HepG2 (cell line): ENCODE measurements around the gene PHB1. TPM values are rescaled to one million over a fixed set of nuclear protein-coding genes. Genes with fewer than 3 reads are reported as not detected.

ENCODE experiments used
- FOXK2 ChIP-seq: fragments of 450-650 bp; IDR thresholded peaks from 2 replicates; pipeline ENCODE4 v1.6.1; 2016
- HMG20B ChIP-seq: conservative IDR thresholded peaks from 2 replicates; pipeline ENCODE4 v1.6.1; 2016; ENCODE audit warnings: missing genetic modification reagents, missing compliant biosample characterization
- HNRNPH1 ChIP-seq: fragments of 200-400 bp; formaldehyde crosslinking; optimal IDR thresholded peaks from 2 replicates; pipeline ENCODE3; 2017; ENCODE audit warnings: mild to moderate bottlenecking, low read depth, low read length
- MBD4 ChIP-seq: IDR thresholded peaks from 2 replicates; pipeline ENCODE4 v1.6.1; 2012; ENCODE audit warnings: low read length, inconsistent platforms, borderline replicate concordance
- MEF2D ChIP-seq: sonication (generic); formaldehyde crosslinking; IDR thresholded peaks from 2 replicates; pipeline ENCODE4 v1.5.1; 2020; ENCODE audit warnings: mild to moderate bottlenecking, missing genetic modification reagents
- MEIS1 ChIP-seq: sonication (generic); formaldehyde crosslinking; IDR thresholded peaks from 2 replicates; pipeline ENCODE4 v1.9.0; 2021; ENCODE audit warnings: mild to moderate bottlenecking, missing genetic modification reagents, moderate library complexity, borderline replicate concordance
- MYC ChIP-seq: sonication (generic); formaldehyde crosslinking; IDR thresholded peaks from 2 replicates; pipeline ENCODE4 v1.9.0; 2021; ENCODE audit warnings: missing genetic modification reagents, borderline replicate concordance
- NR2F1 ChIP-seq, 2 experiments: fragments of 450-650 bp in 1 of 2; formaldehyde crosslinking in 1 of 2; IDR thresholded peaks; 2 replicates each; pipeline versions ENCODE4 v1.5.0 to v1.6.1; 2016 to 2020; ENCODE audit warnings: mild to moderate bottlenecking in 1 of 2, missing compliant biosample characterization in 1 of 2, missing genetic modification reagents in 1 of 2, moderate library complexity in 1 of 2
- NR2F2 ChIP-seq: IDR thresholded peaks from 2 replicates; pipeline ENCODE4 v1.6.1; 2012; ENCODE audit warnings: low read depth, inconsistent platforms, borderline replicate concordance
- NR2F6 ChIP-seq, 2 experiments: IDR thresholded peaks; 2 replicates each; pipeline ENCODE4 v1.6.1; 2016; ENCODE audit warnings: antibody characterized with exemption in 1 of 2, mild to moderate bottlenecking in 1 of 2
- POLR2AphosphoS2 ChIP-seq: IDR thresholded peaks from 2 replicates; pipeline ENCODE4 v1.6.1; 2011; ENCODE audit warnings: low read depth, low read length, improper control_type of control experiment
- RBFOX2 ChIP-seq: fragments of 200-400 bp; formaldehyde crosslinking; IDR thresholded peaks from 2 replicates; pipeline ENCODE4 v1.6.1; 2017; ENCODE audit warnings: low read depth, mild to moderate bottlenecking, low read length
- SNRNP70 ChIP-seq: fragments of 200-400 bp; formaldehyde crosslinking; IDR thresholded peaks from 2 replicates; pipeline ENCODE4 v1.6.1; 2017; ENCODE audit warnings: mild to moderate bottlenecking, low read depth, low read length, moderate library complexity
- TEAD3 ChIP-seq: optimal IDR thresholded peaks from 2 replicates; pipeline ENCODE3; 2016; ENCODE audit warnings: borderline replicate concordance
- XBP1 ChIP-seq: sonication (generic); formaldehyde crosslinking; IDR thresholded peaks from 2 replicates; pipeline ENCODE4 v1.5.0; 2020; ENCODE audit warnings: missing genetic modification reagents
- XRCC5 ChIP-seq: fragments of 200-400 bp; formaldehyde crosslinking; optimal IDR thresholded peaks from 2 replicates; pipeline ENCODE3; 2017; ENCODE audit warnings: mild to moderate bottlenecking, low read length
- YY1 ChIP-seq: IDR thresholded peaks from 2 replicates; pipeline ENCODE4 v1.6.1; 2011; ENCODE audit warnings: low read length, low read depth, moderate library complexity, mild to moderate bottlenecking; ENCODE audit not compliant: insufficient read depth, insufficient replicate concordance
- ZBTB1 ChIP-seq: sonication (generic); formaldehyde crosslinking; IDR thresholded peaks from 2 replicates; pipeline ENCODE4 v1.4.0; 2020; ENCODE audit warnings: missing genetic modification reagents, borderline replicate concordance
- ZBTB7A ChIP-seq: sonication (generic); formaldehyde crosslinking; IDR thresholded peaks from 2 replicates; pipeline ENCODE4 v1.8.0; 2022; ENCODE audit warnings: mild to moderate bottlenecking, missing genetic modification reagents
- ZKSCAN1 ChIP-seq: fragments of 150-350 bp; IDR thresholded peaks from 2 replicates; pipeline ENCODE4 v1.6.1; 2014; ENCODE audit warnings: low read length
- ZNF121 ChIP-seq: sonication (generic); formaldehyde crosslinking; IDR thresholded peaks from 2 replicates; pipeline ENCODE4 v1.5.0; 2020; ENCODE audit warnings: mild to moderate bottlenecking, missing genetic modification reagents
- ZNF230 ChIP-seq: sonication (generic); formaldehyde crosslinking; IDR thresholded peaks from 2 replicates; pipeline ENCODE4 v1.4.0; 2020; ENCODE audit warnings: mild to moderate bottlenecking, missing genetic modification reagents
- ZNF496 ChIP-seq: sonication (generic); formaldehyde crosslinking; IDR thresholded peaks from 2 replicates; pipeline ENCODE4 v1.8.1; 2023; ENCODE audit warnings: mild to moderate bottlenecking, moderate library complexity, missing genetic modification reagents; ENCODE audit not compliant: insufficient replicate concordance
- ZNF672 ChIP-seq: sonication (generic); formaldehyde crosslinking; IDR thresholded peaks from 2 replicates; pipeline ENCODE4 v1.8.1; 2022; ENCODE audit warnings: missing genetic modification reagents
- ZNF780A ChIP-seq: sonication (generic); formaldehyde crosslinking; IDR thresholded peaks from 2 replicates; pipeline ENCODE4 v1.8.0; 2022; ENCODE audit warnings: mild to moderate bottlenecking, missing genetic modification reagents, moderate library complexity
- polyA plus RNA-seq, 8 experiments: library from polyadenylated mRNA; depleted of rRNA in 3 of 8; stranded (reverse) in 7 of 8; unstranded in 1 of 8; fragments of >200 nt; fragmentation: Illumina TruSeq in 4 of 8; extraction: Trizol in 4 of 8; gene quantifications; 2 replicates each; pipeline versions ENCODE4 v1.2.1 to v1.2.3, GENCODE V29; 2011 to 2016; ENCODE audit warnings: low read depth in 4 of 8, missing spikeins in 1 of 8, mixed read lengths in 1 of 8; ENCODE audit not compliant: insufficient read depth in 1 of 8
- total RNA-seq, 5 experiments: library from RNA; depleted of rRNA; stranded (reverse); fragments of >200 nt; fragmentation: Illumina TruSeq; extraction: Trizol; gene quantifications; 2 replicates each; pipeline ENCODE4 v1.2.3, GENCODE V29; 2016; ENCODE audit warnings: low read depth in 1 of 5
- TF ChIP-seq, protein P1 (sequence below): sonication (generic); formaldehyde crosslinking; IDR thresholded peaks from 2 replicates; pipeline ENCODE4 v1.4.0; 2020; ENCODE audit warnings: mild to moderate bottlenecking, missing genetic modification reagents
- TF ChIP-seq, protein P2 (sequence below): sonication (generic); formaldehyde crosslinking; IDR thresholded peaks from 2 replicates; pipeline ENCODE4 v1.4.0; 2020; ENCODE audit warnings: missing genetic modification reagents

The PHB1 gene
- total and polyA plus RNA-seq, 2 of the 13 experiments (the other 11 are each of a cell fraction or from before 2014, with no cell fraction given) = 515 to 688 TPM

- no peak for TF ChIP-seq ZNF121 (CRISPR knock-in tag)
- peak; percentile 57 for TF ChIP-seq FOXK2
- peak; percentile 64; the same call in 1 of the 2 replicates for TF ChIP-seq MEF2D (CRISPR knock-in tag)
- TF ChIP-seq ZNF496 (CRISPR knock-in tag) = no peak
- TF ChIP-seq, protein P1, sequence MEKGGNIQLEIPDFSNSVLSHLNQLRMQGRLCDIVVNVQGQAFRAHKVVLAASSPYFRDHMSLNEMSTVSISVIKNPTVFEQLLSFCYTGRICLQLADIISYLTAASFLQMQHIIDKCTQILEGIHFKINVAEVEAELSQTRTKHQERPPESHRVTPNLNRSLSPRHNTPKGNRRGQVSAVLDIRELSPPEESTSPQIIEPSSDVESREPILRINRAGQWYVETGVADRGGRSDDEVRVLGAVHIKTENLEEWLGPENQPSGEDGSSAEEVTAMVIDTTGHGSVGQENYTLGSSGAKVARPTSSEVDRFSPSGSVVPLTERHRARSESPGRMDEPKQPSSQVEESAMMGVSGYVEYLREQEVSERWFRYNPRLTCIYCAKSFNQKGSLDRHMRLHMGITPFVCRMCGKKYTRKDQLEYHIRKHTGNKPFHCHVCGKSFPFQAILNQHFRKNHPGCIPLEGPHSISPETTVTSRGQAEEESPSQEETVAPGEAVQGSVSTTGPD (CRISPR knock-in tag) = no peak
- no peak; the same call in 1 of the 2 replicates for TF ChIP-seq NR2F6 (IDR thresholded peaks at IDR 0.05)
- TF ChIP-seq NR2F6 (CRISPR knock-in tag; IDR thresholded peaks at IDR 0.05) = 0 out of 2 replicates have a peak, but pooled peaks have one; percentile 15
- TF ChIP-seq, protein P2, sequence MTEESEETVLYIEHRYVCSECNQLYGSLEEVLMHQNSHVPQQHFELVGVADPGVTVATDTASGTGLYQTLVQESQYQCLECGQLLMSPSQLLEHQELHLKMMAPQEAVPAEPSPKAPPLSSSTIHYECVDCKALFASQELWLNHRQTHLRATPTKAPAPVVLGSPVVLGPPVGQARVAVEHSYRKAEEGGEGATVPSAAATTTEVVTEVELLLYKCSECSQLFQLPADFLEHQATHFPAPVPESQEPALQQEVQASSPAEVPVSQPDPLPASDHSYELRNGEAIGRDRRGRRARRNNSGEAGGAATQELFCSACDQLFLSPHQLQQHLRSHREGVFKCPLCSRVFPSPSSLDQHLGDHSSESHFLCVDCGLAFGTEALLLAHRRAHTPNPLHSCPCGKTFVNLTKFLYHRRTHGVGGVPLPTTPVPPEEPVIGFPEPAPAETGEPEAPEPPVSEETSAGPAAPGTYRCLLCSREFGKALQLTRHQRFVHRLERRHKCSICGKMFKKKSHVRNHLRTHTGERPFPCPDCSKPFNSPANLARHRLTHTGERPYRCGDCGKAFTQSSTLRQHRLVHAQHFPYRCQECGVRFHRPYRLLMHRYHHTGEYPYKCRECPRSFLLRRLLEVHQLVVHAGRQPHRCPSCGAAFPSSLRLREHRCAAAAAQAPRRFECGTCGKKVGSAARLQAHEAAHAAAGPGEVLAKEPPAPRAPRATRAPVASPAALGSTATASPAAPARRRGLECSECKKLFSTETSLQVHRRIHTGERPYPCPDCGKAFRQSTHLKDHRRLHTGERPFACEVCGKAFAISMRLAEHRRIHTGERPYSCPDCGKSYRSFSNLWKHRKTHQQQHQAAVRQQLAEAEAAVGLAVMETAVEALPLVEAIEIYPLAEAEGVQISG (CRISPR knock-in tag) = peak; percentile 86
- TF ChIP-seq TEAD3 = peak; percentile 85
- no peak for TF ChIP-seq ZBTB7A (CRISPR knock-in tag)
- no peak for TF ChIP-seq MBD4
- TF ChIP-seq ZNF780A (CRISPR knock-in tag) = no peak
- no peak for TF ChIP-seq XBP1 (CRISPR knock-in tag)
- no peak for TF ChIP-seq ZNF672
- TF ChIP-seq ZNF230 (CRISPR knock-in tag) = peak; percentile 48; the same call in 1 of the 2 replicates
- no peak for TF ChIP-seq ZBTB1 (CRISPR knock-in tag)
- no peak for TF ChIP-seq POLR2AphosphoS2
- 0 out of 4 replicates have a peak, but pooled peaks of 1 of the 2 experiments have one; percentile 13 for TF ChIP-seq NR2F1 (CRISPR knock-in tag; IDR thresholded peaks at IDR 0.05)
- no peak for TF ChIP-seq ZKSCAN1
- peak; percentile 53 for TF ChIP-seq YY1
- TF ChIP-seq NR2F2 = peak; percentile 34; the same call in 1 of the 2 replicates
- peak; percentile 53; the same call in 1 of the 2 replicates for TF ChIP-seq RBFOX2
- TF ChIP-seq SNRNP70 = no peak
- TF ChIP-seq MEIS1 (CRISPR knock-in tag) = peak; percentile 78; the same call in 1 of the 2 replicates
- peak; percentile 87 for TF ChIP-seq XRCC5
- peak; percentile 95 for TF ChIP-seq MYC (CRISPR knock-in tag)
- no peak for TF ChIP-seq HNRNPH1
- 0 out of 2 replicates have a peak, but pooled peaks have one; percentile 17 for TF ChIP-seq HMG20B (CRISPR knock-in tag)
Observed at GRCh38 chr17:49414622-49415350, at the start of gene PHB1 (continued).
